Testis (tissue), 3 donors: ENCODE data around the gene CASP2. TPM values are rescaled to one million over a fixed set of nuclear protein-coding genes. Genes with fewer than 3 reads are reported as not detected.

Experiments
- DNase-seq: peaks from one replicate; pipeline ENCODE4 v3.0.0-alpha.2; 2019
- H3K27ac ChIP-seq, 2 donors: fragments of 200-600 bp; sonication (generic); one replicate each; pipeline ENCODE4 v1.5.1; 2019
- H3K27me3 ChIP-seq: fragments of 200-600 bp; sonication (generic); one replicate; pipeline ENCODE4 v1.5.1; 2019
- H3K36me3 ChIP-seq: fragments of 200-600 bp; sonication (generic); one replicate; pipeline ENCODE4 v1.5.1; 2017; ENCODE audit warnings: low read depth; ENCODE audit errors: missing control alignments
- H3K4me1 ChIP-seq: fragments of 200-600 bp; sonication (generic); one replicate; pipeline ENCODE4 v1.5.1; 2019
- H3K4me3 ChIP-seq, 2 donors: fragments of 200-600 bp; sonication (generic); one replicate each; pipeline ENCODE4 v1.5.1; 2017 to 2019
- H3K9me3 ChIP-seq: fragments of 200-600 bp; sonication (generic); one replicate; pipeline ENCODE4 v1.5.1; 2017
- CTCF ChIP-seq, 3 experiments: fragments of 450-650 bp in 2 of 3; fragments of 200-600 bp in 1 of 3; sonication (generic) in 1 of 3; IDR thresholded peaks; one replicate each; pipeline ENCODE4 v1.5.1; 2016 to 2019; ENCODE audit warnings: antibody characterized with exemption in 3 of 3, mild to moderate bottlenecking in 2 of 3, moderate library complexity in 1 of 3
- POLR2A ChIP-seq: fragments of 450-650 bp; IDR thresholded peaks from one replicate; pipeline ENCODE4 v1.6.1; 2017; ENCODE audit warnings: antibody characterized with exemption, mild to moderate bottlenecking, moderate library complexity
- WGBS, 2 donors: methylation state at CpG; one replicate each; pipeline ENCODE4 v1.1.5; 2018; 5-methylcytosine and 5-hydroxymethylcytosine counted together
- intact Hi-C: fragments of 100-400 bp; cut with DNase I; formaldehyde crosslinking; loops from one replicate; pipeline ENCODE4 v1.15.1; 2023; ENCODE audit warnings: low total_unique reads
- polyA plus RNA-seq: library from polyadenylated mRNA; stranded (reverse); fragments of 350-450 nt; fragmentation: Illumina TruSeq; extraction: RNeasy Lipid Tissue Mini Kit (QIAGEN cat#74804); gene quantifications from one replicate; pipeline ENCODE4 v1.2.3, GENCODE V29; 2014; ENCODE audit warnings: low read depth, low replicate concordance; ENCODE audit not compliant: insufficient read depth
- total RNA-seq, 2 donors: library from RNA; depleted of rRNA; stranded (reverse); fragments of >200 nt; gene quantifications; one replicate each; pipeline ENCODE4 v1.2.3, GENCODE V29; 2016

CASP2 gene
- total and polyA plus RNA-seq, 3 donors from 2014 or later, result 20.7 to 26.5 (median 23.6) TPM

DNA sequence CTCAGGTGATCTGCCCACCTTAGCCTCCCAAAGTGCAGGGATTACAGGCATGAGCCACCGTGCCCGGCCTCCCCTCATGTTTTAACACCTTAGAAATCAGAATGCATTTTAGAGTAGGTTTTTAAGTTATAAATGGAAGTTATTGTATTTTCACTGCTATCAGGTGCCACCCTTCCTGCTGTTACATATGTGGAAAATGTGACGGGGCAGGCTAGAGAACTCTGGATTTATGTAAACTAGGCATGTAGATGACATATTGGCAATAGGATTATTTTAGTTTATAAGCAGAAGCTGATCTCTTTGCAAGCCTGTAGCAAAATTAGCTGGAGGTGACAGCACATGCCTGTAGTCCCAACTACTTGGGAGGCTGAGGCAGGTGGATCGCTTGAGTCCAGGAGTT lies 2.1 kb downstream of the CASP2 start:
- H3K36me3 ChIP-seq, result no peaks in the 10 kb centered on the region
- intact Hi-C loops, result no loop called here
- no peak overlapping the region for H3K27ac ChIP-seq
- H3K9me3 ChIP-seq, result no peaks in the 10 kb centered on the region
- TF ChIP-seq POLR2A (no peak), CTCF (IDR thresholded peaks at IDR 0.05) (no peak)
- H3K4me1 ChIP-seq, result peaks cover 13% of the 10 kb centered on the region
- no peak overlapping the region for H3K4me3 ChIP-seq
- DNase-seq, result no peak
- WGBS, 2 donors, result 76 to 87% methylated on average over 4 of the region's 4 CpGs
- no peaks in the 10 kb centered on the region for H3K27me3 ChIP-seq

DNA sequence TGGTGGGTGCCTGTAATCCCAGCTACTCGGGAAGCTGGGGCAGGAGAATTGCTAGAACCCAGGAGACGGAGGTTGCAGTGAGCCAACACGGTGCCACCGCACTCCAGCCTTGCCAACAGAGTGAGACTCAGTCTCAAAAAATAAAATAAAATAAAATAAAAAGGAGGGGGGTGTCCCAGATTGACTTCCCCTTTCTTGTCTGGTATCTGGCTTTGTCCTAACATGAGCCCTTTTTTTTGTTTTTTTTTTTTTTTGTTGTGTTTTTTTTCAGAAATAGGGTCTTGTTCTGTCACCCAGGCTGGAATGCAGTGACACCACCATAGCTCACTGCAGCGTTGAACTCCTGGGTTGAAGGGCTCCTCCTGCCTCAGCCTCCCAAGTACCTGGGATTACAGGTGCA lies 4.7 kb downstream of the CASP2 start:
- Histone ChIP-seq H3K4me3 (no peak overlapping the region), H3K4me1 (peaks cover 7% of the 10 kb centered on the region), H3K27ac (no peak overlapping the region), H3K9me3 (no peaks in the 10 kb centered on the region), H3K36me3 (no peaks in the 10 kb centered on the region), H3K27me3 (no peaks in the 10 kb centered on the region)
- TF ChIP-seq POLR2A, result no peak
- no peak for TF ChIP-seq CTCF (IDR thresholded peaks at IDR 0.05)
- 96 to 97% methylated on average over 5 of the region's 5 CpGs for whole genome bisulfite sequencing, 2 donors
- no peak for DNase-seq
- intact Hi-C loops, result no loop called here

- Histone ChIP-seq H3K4me3 (no peak overlapping the region), H3K4me1 (no peaks in the 10 kb centered on the region), H3K36me3 (no peaks in the 10 kb centered on the region), H3K27me3 (no peaks in the 10 kb centered on the region), H3K9me3 (no peaks in the 10 kb centered on the region), H3K27ac (no peak overlapping the region)
- intact Hi-C loops, result no loop called here
- no peak for TF ChIP-seq CTCF (IDR thresholded peaks at IDR 0.05)
- no peak for TF ChIP-seq POLR2A
- no peak for DNase-seq
Observed at GRCh38 chr7:143295870-143296269, 7.7 kb downstream of the CASP2 start.

GRCh38 chr7:143296686-143297085 lies 8.5 kb downstream of the CASP2 start:
- no peaks in the 10 kb centered on the region for H3K9me3 ChIP-seq
- DNase-seq, result no peak
- TF ChIP-seq CTCF (IDR thresholded peaks at IDR 0.05) (no peak), POLR2A (no peak)
- intact Hi-C loops, result no loop called here
- no peak overlapping the region for H3K27ac ChIP-seq
- no peaks in the 10 kb centered on the region for H3K4me1 ChIP-seq
- no peaks in the 10 kb centered on the region for H3K27me3 ChIP-seq
- H3K36me3 ChIP-seq, result no peaks in the 10 kb centered on the region
- H3K4me3 ChIP-seq, result no peak overlapping the region
- WGBS, 2 donors, result 44 to 55% methylated on average over 2 of the region's 2 CpGs

DNA sequence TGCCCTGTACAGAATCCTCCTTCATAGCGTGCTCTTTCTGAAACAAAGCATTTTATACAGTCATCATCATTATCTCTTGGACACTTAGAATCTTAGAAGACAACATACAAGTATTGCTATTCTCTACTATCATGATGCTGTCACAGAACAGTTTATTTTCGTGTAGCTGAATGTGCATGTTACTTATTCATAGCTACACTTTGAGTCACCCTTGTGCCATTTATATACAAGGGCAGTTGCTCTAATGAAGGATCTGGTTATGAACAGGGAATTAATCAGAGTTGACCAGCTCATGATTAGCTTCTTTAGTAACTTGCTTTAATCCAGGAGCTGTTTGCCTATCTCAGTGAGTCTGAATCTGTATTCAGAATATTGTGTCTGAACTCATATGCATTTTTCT lies 11.2 kb downstream of the CASP2 start:
- no peak for DNase-seq
- Histone ChIP-seq H3K9me3 (no peaks in the 10 kb centered on the region), H3K27ac (no peak overlapping the region), H3K4me1 (no peaks in the 10 kb centered on the region), H3K4me3 (no peak overlapping the region), H3K27me3 (no peaks in the 10 kb centered on the region), H3K36me3 (no peaks in the 10 kb centered on the region)
- no peak for TF ChIP-seq CTCF (IDR thresholded peaks at IDR 0.05)
- TF ChIP-seq POLR2A, result no peak
- 83 to 88% methylated on average over 2 of the region's 2 CpGs for WGBS, 2 donors
- intact Hi-C loops, result no loop called here
